AG20443 (cell line): Measurements from ENCODE around the gene GPX6.
"Not testable (repeated sequence)": the region's sequence is repeated elsewhere in the genome, so short reads cannot be mapped to it uniquely, and the experiment has no call there.

Experiments used
- DNase-seq: peaks from one replicate; pipeline ENCODE4 v3.0.0; 2012; ENCODE audit warnings: low spot score, mixed read lengths

GPX6 gene

DNA sequence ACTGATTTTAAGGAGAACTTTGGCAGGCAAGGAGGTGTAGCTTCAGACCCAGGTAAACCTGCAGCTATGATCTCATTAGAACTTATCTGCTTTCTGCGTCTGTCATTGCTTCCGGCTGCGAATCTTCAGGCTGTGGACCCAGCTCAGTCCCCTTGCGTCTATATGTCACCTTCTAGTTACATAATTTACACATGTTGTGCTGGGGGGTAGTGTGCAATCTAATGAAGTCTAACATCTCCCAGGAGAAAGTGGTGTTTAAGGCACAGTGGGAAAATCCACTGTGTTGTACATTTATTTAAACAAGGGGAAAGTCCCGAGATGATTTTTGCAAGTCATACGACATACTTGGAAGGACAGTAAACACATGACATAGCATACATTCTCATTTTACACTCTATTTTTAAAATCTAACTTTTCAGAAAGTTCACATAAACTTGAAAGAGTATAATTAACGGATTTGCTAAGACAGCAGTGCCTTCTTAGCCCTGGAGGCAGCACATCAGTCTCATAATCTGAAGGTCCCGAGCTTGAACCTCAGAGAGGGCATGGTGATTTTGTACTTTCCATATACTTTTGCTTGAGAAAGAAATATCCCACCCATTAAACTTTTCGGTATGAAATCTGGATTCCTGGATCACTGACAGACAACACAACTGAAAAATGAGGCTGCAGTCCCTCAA is 35.2 kb downstream of the GPX6 start:
- DNase-seq: no peak

DNA sequence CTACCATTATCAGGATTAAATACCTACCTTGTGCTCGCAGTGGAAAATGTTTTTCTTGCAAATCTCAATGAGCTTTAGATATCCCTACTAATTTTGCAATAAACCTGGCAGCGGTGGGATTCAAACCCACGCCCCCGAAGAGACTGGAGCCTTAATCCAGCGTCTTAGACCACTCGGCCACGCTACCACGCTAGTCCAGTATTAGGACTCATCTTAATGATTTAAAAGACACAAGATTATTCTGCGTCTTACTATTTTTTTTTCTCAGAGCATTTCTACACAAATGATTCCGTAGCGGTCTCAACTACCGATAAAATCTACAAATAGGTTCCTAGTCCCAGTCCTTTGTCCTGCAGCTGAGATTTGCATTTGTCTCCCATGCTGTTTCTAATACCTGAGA is 37.1 kb downstream of the GPX6 start:
- no peak for DNase-seq

DNA sequence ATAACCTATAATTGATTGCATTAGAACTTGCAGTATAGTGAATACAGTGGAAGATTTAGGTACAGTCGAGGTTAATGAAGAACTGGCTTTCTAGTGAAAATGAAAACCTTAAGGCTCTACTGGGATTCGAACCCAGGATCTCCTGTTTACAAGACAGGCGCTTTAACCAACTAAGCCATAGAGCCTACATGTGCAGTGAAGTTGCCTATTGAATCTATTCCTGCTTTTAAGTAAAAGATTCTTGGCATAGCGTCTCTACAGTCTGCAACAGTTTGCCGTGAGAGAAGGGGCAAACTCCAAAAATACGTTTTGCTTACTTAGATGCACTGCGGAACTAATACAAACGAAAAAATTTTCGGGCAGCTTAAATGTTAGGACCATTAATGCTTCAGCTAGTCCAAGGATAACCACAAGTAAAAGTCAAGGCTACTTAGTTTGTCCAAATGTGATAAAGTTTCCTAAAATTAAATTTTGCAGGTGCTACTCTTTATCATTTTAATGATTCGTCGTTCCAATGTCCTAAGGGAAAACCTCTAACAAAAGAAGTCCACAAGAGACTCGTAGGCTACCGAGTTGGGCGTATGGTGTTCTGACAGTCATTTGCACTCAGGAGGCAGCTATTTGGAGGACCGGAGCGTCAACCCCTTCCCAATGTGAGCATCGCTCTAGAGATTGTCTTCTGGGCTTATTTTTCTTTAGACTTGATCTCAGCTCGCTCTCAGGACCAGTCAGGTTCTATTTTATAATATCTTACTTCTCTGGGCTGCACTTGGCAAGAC is 41.0 kb downstream of the GPX6 start:
- DNase-seq: peak; percentile 47

DNA sequence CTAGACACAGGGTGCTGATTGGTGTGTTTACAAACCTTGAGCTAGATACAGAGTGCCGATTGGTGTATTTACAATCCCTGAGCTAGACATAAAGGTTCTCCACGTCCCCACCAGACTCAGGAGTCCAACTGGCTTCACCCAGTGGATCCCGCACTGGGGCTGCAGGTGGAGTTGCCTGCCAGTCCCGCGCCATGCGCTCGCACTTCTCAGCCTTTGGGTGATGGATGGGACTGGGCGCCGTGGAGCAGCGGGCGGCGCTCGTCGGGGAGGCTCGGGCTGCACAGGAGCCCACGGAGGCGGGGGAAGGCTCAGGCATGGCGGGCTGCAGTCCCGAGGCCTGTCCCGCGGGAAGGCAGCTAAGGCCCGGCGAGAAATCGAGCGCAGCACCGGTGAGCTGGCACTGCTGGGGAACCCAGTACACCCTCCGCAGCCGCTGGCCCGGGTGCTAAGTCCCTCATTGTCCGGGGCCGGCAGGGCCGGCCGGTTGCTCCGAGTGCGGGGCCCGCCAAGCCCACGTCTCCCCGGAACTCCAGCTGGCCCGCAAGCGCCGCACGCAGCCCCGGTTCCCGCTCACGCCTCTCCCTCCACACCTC is 46.3 kb downstream of the GPX6 start:
- DNase-seq: not testable (repeated sequence)

DNA sequence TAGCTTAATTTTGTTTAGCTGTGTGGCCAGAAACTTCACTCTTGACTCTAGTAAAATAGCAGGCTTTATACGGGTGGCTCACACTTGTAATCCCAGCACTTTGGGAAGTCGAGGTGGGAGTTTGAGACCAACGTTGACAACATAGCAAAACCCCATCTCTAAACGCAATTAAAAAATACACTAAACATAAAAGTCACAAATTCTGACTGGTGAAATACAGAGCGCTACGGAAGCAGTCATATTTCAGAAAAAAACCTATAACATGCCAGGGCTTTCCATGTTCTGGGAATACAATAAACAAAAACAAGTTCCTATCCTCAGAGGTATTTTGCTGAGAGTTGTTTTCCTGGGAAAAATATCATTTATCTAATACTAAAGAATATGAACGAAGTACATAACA is 47.5 kb downstream of the GPX6 start:
- DNase-seq: no peak

DNA sequence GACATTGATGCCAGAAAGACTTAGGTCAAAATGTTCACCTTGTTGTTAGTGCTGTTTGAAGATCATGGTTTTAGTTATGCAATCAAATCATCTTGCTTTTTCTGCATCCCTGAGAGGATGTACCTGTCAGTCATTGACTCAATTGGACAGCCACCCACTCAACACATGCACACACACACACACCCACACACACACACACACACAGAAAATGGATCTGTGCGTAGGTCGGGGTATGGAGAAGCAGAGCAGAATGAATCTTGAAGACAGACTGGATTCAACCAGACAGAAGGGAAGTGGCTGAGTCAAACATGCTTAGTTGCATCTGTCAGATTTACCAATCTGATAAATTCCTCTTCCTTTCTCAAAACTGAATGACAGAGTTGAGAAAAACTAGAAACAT is 53.2 kb downstream of the GPX6 start:
- DNase-seq: no peak

DNA sequence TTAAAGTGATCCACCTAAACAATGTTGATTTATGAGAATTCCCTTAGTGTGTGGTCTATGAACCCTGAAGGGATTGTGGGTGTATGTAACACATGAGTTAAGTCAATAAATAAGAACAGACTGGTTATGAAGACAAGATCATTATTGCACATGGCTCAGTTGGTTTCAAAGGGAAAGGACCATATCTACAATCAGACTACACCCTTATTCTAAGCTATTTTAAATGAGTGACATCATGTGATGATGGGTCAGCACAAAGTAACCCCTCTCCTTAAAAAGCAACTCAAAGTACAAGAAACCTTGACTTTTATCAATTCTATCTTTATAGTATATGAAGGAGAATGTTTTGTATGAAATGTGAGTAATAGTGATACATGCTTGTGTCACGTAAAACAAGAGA is 57.0 kb downstream of the GPX6 start:
- DNase-seq: no peak
